HG02973 (cell line): ENCODE measurements around the gene TRIM14.

ENCODE experiments used
- ATAC-seq: cut with Tn5 transposase; IDR thresholded peaks from one replicate; pipeline ENCODE4 v1.9.1; 2021; ENCODE audit warnings: moderate library complexity; ENCODE audit not compliant: unreplicated experiment

TRIM14 gene

GRCh38 chr9:98056269-98057137, 62.5 kb downstream of the TRIM14 start, which contains the start of gene NANS:
NANS (plus strand) TSS chr9:98056732; CDS start chr9:98056809, 77 bp downstream.
- ATAC-seq = peak; percentile 94

DNA sequence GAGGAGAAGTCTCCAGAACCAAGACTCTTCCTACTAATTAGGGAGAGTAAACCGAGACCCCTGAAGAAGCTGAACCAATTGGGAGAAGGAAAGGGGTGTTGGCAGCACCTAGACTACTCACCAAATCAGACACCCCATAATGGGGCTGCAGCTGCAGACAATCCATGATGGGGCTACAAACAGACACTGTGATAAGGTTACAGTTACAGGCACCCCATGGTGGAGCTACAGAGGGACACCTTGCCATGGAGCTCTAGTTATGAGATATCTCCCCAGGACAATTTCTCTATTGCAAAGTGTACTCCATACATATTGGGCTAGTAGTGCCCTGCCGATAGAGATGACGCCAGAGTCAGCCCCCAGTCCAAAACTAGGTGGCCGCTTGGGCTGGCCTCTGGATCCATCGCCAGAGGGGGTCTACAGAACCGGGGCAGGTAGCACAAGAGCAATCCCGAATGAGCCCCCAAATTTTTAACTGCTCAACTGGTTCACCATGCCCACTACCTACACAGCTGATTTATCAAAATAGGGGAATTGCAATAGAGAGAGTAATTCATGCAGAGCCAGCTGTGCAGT, 64.6 kb downstream of the TRIM14 start:
- no peak for ATAC-seq

DNA sequence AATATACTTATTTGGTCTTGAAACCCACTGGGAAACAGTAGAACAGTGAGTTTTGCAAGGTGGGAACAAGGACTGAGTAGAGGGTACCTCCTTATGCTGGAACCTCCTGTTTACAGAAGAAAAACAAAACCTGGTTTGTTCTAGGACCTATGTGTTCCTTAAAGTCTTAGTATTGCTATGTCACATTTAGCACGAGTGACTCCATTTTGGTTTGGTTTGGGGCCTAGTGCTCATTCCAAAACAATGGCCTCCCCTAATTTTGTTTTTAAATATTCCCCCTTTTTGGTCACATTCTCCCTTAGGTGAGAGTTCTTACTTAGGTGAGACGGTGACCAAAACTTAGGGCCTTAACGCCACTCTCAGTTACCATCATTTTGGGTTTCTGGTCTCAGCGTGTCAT, 68.7 kb downstream of the TRIM14 start:
- ATAC-seq = no peak

DNA sequence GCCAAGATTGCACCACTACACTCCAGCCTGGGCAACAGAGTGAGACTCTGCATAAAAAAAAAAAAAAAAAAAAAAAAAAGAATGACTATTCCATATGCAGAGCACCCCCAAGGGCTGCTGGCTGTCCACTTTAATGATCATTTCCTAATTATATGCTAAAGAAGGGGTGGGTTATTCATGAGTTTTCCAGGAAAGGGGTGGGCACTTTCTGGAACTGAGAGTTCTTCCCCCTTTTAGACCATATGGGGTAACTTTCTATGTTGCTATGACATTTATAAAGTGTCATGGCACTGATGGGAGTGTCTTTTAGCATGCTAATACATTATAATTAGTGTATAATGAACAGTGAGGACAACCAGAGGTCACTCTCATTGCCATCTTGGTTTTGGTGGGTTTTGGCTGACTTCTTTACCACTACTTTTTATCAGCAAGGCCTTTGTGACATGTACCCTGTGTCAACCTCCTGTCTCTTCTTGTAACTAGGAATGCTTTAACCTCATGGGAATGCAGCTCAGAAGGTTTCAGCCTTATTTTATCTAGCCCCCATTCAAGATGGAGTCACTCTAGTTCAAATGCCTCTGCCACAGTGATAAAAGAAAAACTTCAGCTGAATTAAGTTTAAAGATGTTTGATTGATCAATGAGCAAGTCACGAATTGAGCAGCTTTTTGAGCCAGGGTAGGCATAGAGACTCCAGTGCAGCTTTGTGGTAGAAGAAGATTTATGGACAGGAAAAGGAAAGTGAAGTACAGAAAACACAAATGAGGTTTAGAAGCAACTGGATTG, 69.5 kb downstream of the TRIM14 start:
- no peak for ATAC-seq

- no peak for ATAC-seq
Measured at GRCh38 chr9:98047002-98047401, 72.0 kb downstream of the TRIM14 start.

DNA sequence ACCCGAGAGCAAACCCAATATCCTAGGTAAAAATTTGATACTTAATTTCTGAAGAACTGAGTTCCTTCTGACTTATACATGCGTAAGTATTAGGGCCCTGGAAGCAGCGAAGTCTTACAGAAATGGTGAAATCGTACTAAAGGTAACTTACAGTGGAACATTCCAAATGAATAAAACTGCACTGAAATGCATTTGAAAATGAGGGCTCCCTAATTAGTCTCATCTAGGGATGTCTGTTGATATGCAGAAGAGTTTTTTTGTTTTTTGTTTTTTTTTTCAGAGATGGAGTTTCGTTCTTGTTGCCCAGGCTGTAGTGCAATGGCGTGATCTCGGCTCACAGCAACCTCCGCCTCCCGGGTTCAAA, 72.9 kb downstream of the TRIM14 start:
- ATAC-seq = no peak

DNA sequence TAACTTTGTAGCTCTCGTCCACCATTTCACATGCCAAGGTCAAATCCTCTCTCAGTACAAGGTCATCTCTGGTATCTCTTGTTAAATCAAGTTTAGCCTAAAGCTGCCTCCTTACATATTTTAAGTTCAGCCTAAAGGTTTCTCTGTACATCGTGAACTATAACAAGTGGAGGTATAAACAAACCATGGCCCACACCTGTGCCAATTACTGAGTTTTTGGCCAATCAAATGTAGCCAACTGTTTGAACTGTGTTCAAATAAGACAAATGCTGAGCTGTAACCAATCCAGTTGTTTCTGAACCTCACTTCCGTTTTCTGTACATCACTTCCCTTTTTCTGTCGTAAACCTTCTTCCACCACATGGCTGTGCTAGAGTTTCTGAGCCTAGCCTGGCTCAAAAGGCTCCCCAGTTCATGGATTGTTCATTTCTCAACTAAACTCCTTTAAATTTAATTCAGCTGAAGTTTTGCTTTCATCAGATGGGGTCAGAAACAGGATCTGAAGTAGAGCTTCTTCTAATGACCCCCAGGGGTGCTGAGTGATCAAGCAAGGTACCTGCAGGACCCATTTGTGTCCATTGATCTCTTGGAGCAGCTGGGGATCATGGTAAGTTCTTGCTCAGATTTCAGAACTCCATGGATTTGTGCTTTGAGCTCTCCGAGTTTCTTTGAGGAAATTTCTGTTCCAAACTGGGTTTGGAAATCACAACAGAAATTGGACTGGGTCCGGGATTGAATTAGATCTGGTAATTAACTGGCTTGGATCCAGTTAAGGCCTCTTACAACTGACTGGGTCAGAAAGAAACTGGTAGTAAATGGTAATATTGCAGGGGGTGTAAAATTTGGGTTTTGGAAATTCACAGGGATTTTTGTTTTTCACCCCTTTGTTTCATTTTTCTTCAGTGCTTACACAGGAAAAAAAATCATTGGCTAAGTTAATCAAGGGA, 73.5 kb downstream of the TRIM14 start:
- peak; percentile 85 for ATAC-seq

- no peak for ATAC-seq
Measured at GRCh38 chr9:98043915-98044314, 75.1 kb downstream of the TRIM14 start.

- no peak for ATAC-seq
Measured at GRCh38 chr9:98040212-98040611, 78.8 kb downstream of the TRIM14 start.

- ATAC-seq = no peak
Measured at GRCh38 chr9:98039607-98040017, 79.4 kb downstream of the TRIM14 start.

DNA sequence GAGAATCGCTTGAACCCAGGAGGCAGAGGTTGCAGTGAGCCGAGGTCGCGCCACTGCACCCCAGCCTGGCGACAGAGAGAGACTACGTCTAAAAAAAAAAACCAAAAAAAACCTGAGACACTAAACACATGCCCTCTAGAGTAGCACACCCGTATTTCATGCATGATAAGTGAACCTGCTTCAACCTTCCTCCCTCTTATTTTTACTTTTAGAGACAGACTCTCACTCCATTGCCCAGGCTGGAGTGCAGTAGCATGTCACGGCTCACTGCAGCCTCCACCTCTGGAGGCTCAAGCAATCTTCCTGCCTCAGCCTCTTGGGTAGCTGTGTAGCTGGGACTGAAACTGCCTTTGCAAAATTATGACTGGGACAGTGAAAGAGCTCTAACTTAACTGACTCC, 80.1 kb downstream of the TRIM14 start:
- no peak for ATAC-seq

DNA sequence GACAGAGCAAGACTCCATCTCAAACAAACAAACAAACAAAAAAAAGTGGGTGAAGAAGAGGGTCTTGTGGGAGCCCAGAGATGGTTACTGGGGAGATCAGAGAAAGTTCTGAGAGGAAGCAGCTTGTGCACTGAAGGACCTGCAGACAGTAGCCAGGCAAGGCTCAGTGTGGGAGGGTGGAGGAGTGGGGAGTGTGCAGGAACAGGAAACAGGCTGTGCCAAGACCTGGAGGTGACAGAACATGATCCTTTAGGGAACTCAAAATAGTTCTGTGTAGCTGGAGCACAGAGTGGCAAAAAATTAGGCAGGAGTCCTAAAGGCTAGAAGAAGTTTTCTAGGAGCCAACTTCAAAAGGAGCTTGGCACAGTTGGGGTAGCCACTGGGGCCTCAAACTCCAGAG, 81.7 kb downstream of the TRIM14 start:
- ATAC-seq = no peak

DNA sequence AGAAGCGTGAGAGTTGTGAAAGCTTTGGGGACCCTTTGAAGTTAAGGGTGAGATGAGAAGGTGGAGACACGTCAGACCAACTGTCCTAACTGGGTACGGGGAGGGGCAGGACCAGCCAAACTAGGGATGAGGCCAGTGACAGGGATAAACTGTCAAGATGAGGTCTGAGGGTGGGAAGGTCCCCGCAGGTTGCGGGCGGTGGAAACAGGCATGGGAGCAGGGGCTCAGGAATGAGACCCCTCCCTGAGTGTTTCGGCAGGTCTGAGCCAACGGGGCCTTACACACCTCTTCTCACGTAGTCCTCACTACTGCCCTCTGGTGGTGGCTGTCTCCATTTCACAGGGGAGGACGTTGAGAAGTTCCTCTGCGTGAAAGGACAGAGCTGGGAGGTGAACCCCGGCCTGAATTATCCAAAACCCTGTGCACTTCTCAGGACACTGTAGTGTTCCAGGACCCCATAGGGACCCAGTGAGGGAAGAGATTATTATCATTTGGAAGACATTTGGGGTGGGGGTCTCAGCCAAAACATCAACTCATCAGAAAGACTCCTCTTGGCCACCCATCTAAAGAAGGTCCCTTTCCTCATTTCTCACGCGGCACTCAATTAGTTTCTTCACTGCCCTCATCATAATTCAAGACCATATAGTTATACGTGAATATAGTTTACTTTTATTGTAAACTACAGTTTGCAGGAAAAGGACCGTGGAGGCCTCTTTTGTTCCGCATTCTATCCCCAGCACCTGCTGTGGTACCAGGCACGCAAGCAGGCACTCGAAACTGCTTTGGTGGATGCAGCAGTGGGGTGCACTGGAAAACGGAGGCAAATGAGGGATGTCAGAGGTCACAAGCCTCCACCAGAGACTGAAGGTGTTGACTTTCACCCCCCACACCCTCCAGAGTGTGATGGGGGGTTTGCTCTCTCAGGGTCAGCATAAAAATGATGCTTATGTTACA, 84.2 kb downstream of the TRIM14 start:
- ATAC-seq = peak; percentile 64

DNA sequence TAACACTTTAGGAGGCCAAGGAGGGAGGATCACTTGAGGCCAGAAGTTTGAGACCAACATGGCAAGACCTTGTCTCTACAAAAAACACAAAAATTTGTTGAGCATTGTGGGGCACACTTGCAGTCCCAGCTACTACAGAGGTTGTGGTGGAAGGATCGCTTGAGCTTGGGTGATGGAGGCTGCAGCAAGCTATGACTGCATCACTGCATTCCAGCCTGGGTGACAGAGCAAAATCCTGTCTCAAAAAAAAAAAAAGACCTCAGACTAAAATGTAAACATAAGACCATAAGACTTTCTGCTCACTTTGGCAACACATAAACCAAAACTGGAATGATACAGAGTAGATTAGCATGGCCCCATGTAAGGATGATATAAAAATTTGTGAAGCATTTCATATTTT, 87.1 kb downstream of the TRIM14 start:
- ATAC-seq = no peak

DNA sequence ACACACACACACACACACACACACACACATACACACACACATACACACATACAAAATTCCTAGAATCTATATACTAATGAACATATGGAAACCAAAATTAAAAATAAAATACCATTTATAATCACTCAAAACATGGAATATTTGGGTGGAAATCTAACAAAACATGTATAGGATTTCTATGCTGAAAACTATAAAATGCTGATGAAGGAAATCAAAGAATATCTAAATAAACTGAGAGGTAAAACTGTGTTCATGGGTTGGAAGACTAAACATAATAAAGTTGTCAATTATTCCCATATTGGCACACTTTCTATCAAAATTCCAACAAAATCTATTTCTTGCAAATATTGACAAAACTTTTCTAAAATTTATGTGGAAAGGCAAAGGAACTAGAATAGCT, 87.9 kb downstream of the TRIM14 start:
- no peak for ATAC-seq

GRCh38 chr9:98024702-98025101, 94.3 kb downstream of the TRIM14 start:
- ATAC-seq = no peak

GRCh38 chr9:98022447-98022846, 96.6 kb downstream of the TRIM14 start:
- no peak for ATAC-seq

DNA sequence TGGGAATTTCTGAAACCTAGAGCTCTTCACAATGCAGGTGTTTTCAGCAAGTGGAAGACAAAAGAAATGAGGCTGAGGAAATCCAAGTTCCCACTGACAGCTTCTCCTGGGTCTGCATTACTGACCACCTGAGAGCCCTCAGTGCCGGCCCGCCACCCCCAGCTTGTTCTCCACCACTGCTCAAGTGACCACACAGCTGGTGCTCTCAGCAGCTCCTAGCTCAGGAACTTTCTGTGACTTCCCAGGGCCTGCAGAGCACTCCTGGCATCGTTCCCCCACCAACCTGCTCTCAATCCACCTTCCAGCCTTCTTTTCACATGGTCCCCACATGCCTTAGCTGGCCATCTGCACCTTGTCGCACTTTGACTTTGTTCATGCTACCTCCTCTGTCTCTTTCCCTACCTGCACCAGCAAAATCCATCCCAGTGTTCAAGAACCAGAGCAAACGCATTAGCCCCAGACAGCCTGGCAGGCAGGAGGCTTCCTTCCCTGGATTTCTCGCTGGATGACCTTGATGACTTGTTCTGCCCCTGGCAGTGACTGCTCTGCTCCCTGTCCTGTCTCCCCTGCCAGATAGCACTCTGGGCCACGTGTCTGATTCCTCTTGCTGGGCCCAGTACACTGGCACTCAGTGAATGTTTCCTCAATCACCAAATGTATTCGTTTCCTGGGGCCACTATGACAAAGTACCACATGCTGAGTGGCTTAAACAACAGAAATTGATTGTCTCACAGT, 97.5 kb downstream of the TRIM14 start:
- no peak for ATAC-seq
